Activated T-helper 2 cell treated with anti-CD3 and anti-CD28 coated beads, Interferon-gamma antibody, Interleukin-2, Interleukin-4, amounts not matched to agents 10 μg/mL and 5 μg/mL and 100 μg/mL, durations not matched to agents 14 hours and 24 hours and 36 hours (primary cell): ENCODE measurements around the gene KIAA0930. TPM values are rescaled to one million over a fixed set of nuclear protein-coding genes. Genes with fewer than 3 reads are reported as not detected.

ENCODE experiments used
- DNase-seq: peaks from one replicate; pipeline ENCODE4 v3.0.0; 2021; ENCODE audit warnings: low spot score
- H3K27ac Mint-ChIP-seq: one replicate; pipeline ENCODE4 v1.8.0; 2021; ENCODE audit warnings: mixed read lengths
- H3K27me3 Mint-ChIP-seq: one replicate; pipeline ENCODE4 v1.8.0; 2021; ENCODE audit warnings: low read depth, mixed read lengths
- H3K36me3 Mint-ChIP-seq: one replicate; pipeline ENCODE4 v1.8.0; 2021; ENCODE audit warnings: low read depth, mixed read lengths
- H3K4me1 Mint-ChIP-seq: one replicate; pipeline ENCODE4 v1.8.0; 2021; ENCODE audit warnings: low read depth, mixed read lengths
- H3K4me3 Mint-ChIP-seq: one replicate; pipeline ENCODE4 v1.8.0; 2021; ENCODE audit warnings: low read depth, mild to moderate bottlenecking, moderate library complexity, mixed read lengths
- H3K9me3 Mint-ChIP-seq: one replicate; pipeline ENCODE4 v1.8.0; 2021; ENCODE audit warnings: mixed read lengths
- intact Hi-C: fragments of 100-400 bp; cut with micrococcal nuclease; formaldehyde crosslinking; loops from one replicate; pipeline ENCODE4 v1.15.1; 2023
- total RNA-seq: library from RNA; stranded (reverse); gene quantifications from 2 replicates; pipeline ENCODE4 v1.2.3, GENCODE V29; 2022

KIAA0930 gene
- total RNA-seq, 1 donor from 2014 or later, result 45.2 TPM

DNA sequence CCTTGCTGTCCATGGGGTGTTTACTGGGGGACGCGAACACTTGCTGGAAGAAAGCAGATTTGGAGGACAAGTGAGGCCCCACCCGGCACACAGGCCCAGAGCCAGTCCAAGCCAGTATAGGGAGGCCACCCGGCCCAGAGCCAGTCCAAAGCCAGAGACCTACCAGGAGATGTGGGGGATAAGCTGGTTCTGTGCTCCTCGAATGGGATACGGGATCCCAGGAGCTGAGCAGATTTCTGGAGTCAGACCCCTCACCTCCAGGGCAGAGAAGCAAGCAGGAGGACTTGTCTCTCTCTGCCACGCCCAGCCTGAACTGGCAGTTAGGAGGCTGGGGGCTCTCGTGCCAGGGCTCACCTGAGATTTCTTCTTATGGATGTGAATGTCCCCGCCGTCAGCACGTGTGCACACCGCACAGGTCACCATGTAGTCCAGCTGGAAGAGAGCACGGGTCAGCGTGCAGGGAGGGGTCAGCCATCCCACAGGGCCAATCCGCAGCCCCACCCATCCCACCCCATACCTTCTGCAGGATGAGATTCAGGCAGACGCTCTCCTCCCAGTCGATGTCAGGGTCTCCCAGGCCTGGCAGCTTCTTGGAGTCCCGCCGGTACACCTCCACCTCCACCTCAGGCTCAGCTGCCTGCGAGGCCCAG is 35.3 kb downstream of the KIAA0930 start:
- H3K27ac Mint-ChIP-seq, result no peak overlapping the region
- H3K9me3 Mint-ChIP-seq, result no peaks in the 10 kb centered on the region
- no peak for DNase-seq
- H3K4me3 Mint-ChIP-seq, result no peak overlapping the region
- H3K27me3 Mint-ChIP-seq, result no peaks in the 10 kb centered on the region
- intact Hi-C loops, result no loop called here
- H3K4me1 Mint-ChIP-seq, result no peaks in the 10 kb centered on the region
- H3K36me3 Mint-ChIP-seq, result no peaks in the 10 kb centered on the region

DNA sequence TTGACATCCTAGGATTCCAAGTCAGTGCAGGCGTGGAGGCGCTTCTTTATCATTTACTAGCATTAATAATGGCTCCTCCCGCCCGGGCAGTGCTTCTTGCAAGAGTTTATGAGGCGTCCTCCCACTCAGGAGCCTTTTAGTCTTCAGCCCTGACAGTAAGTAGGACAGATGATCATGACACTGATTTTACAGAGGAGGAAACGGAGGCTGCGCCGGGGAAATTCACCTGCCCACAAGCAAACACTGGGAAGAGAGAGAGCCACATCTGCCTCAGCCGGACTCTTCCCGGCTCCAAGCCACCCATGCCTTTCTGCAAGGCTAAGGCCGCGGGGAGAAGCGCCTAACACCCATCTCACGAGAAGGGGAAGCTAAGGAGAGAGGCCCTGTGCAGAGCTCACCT is 35.9 kb downstream of the KIAA0930 start:
- intact Hi-C loops, result no loop called here
- Mint-ChIP-seq H3K4me3 (no peak overlapping the region), H3K4me1 (no peaks in the 10 kb centered on the region)

DNA sequence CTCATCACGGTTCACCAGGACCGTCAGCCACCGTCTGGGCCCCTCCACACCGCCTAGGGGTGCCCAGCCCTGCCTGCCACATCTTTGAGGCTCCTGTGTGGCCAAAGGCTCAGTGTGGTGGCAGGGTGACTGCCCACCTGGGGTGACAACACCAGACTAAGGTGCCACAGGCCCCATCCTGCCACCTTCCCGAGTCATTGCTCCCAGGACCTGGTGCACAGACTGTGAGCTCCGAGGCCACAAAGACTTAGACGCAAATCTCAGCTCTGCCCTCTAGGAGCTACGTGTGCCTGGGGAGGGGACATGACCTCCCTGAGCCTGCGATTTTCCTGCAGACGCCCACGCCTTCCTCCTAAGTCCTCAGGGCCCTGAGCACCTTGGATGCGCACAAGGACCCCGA is 36.5 kb downstream of the KIAA0930 start:
- DNase-seq, result no peak
- no peak overlapping the region for H3K4me3 Mint-ChIP-seq
- intact Hi-C loops, result no loop called here
- H3K4me1 Mint-ChIP-seq, result no peaks in the 10 kb centered on the region
- H3K27ac Mint-ChIP-seq, result no peak overlapping the region
- H3K9me3 Mint-ChIP-seq, result no peaks in the 10 kb centered on the region
- H3K36me3 Mint-ChIP-seq, result no peaks in the 10 kb centered on the region
- H3K27me3 Mint-ChIP-seq, result no peaks in the 10 kb centered on the region

More for the DNA sequence above, 35.9 kb downstream of the KIAA0930 start:
- Mint-ChIP-seq H3K9me3 (no peaks in the 10 kb centered on the region), H3K27me3 (no peaks in the 10 kb centered on the region), H3K36me3 (no peaks in the 10 kb centered on the region), H3K27ac (no peak overlapping the region)
- DNase-seq, result no peak

DNA sequence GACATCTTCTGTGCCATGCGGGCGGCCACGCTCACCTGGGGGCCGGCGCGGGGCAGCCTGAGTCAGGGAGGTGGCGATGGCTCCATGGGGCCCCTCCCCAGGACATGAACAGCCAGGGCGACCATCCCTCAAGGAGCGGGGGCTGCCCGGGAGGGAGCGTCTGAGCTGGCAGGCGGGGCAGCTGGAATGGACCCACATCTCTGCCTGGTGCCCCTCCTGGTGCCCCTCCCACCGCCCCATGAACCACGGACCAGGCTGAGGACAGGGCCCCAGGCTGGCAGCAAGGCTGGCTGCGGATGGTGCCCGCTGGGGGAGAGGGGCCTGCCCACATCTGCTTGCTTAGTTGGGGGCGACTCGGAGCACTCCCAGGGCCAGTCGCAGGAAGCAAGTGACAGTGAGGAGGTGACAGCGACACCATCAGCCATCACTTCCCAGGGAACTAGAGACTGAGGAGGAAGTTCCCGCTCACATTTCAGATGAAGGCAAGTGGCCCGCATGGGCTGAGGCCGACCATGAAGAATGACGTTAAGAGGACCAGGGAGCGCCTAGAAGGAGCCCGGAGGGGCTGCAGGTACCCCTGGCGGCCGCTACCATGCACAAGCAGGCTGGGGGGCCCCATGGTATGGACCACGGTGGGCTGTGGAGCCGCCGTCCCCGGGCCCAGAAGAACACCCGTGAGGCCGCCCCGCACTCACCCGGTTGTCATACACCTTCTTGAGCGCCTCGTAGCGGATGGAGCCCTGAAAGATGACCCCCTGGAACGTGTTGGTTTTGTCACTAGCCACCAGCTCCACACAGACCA is 37.3 kb downstream of the KIAA0930 start:
- no peak for DNase-seq
- Mint-ChIP-seq H3K4me1 (no peaks in the 10 kb centered on the region), H3K27me3 (no peaks in the 10 kb centered on the region), H3K9me3 (no peaks in the 10 kb centered on the region), H3K27ac (no peak overlapping the region), H3K36me3 (no peaks in the 10 kb centered on the region), H3K4me3 (no peak overlapping the region)
- intact Hi-C loops, result no loop called here

DNA sequence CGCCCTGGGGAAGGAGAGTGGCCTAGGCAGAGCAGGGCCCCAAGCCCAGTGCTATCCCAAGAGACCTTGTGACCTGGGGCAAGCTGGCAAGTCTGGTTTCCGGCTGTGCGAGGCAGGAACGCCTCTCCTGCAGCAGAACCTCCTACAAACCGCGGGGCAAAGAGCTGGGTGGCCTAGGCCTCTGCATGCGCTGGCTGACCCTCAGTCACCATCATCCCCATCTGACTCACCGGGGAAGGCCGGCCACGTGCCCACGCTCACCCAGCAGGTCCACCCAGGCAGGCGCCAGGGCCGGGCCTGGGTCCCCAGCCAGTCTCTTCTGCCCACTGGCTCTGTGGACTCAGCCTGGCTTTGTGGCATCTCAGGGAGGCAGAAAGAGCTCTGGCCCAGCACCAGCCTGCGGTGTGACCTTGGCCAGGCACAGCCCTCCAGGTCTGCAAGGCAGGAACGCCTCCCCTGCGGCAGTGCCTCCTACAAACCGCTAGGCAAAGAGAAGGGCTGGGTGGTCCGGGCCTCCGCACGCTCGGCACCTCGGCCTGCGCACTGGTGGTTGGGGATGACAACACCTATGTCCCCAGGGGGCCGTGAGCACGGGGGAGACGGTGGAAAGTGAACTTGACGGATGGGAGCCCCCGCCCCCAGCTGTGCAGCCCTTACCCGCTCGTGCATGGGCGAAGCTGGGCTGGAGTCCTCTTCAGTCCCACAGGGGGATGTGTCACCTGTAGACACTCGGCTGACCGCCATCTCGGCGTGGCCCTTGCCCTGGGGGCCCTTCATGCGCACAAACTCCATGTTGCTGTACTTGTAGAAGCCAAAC is 38.2 kb downstream of the KIAA0930 start:
- H3K27ac Mint-ChIP-seq, result no peak overlapping the region

DNA sequence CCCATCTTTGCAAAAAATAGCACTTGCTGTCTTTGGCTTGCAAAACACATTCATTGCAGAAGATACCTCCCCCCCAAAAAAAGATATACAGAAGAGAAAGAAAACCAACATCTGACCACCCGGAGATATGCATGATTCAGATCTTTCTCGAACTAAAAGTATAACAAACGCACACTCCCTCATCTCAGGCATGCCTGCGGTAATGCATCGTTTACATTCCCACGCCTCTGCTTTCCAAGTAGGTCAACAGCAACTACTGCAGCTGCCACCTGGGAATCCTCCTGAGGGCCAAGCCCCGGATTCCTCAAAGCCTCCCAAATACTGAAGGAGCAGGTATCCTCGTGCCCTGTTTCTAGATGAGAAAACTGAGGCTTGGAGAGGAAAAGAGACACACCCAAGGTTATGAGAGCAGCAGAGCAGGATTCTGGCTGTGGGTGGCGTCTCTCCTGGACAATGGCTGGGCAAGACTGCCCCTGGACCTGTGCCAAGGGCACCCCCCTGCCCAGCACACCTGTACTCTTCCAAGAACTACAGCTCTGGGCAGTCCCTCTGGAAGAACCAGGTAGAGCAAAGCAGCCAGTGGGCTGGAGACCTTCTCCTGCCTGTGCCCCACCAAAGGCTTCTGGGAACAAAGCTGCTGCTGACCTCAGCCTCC is 38.9 kb downstream of the KIAA0930 start:
- Mint-ChIP-seq H3K4me1 (no peaks in the 10 kb centered on the region), H3K9me3 (no peaks in the 10 kb centered on the region), H3K27ac (no peak overlapping the region), H3K36me3 (no peaks in the 10 kb centered on the region), H3K4me3 (no peak overlapping the region), H3K27me3 (no peaks in the 10 kb centered on the region)
- intact Hi-C loops, result no loop called here
- DNase-seq, result no peak

More for the DNA sequence above, 38.2 kb downstream of the KIAA0930 start:
- H3K27me3 Mint-ChIP-seq, result no peaks in the 10 kb centered on the region
- intact Hi-C loops, result no loop called here
- DNase-seq, result no peak
- H3K9me3 Mint-ChIP-seq, result no peaks in the 10 kb centered on the region
- H3K4me3 Mint-ChIP-seq, result no peak overlapping the region
- H3K4me1 Mint-ChIP-seq, result no peaks in the 10 kb centered on the region
- no peaks in the 10 kb centered on the region for H3K36me3 Mint-ChIP-seq

DNA sequence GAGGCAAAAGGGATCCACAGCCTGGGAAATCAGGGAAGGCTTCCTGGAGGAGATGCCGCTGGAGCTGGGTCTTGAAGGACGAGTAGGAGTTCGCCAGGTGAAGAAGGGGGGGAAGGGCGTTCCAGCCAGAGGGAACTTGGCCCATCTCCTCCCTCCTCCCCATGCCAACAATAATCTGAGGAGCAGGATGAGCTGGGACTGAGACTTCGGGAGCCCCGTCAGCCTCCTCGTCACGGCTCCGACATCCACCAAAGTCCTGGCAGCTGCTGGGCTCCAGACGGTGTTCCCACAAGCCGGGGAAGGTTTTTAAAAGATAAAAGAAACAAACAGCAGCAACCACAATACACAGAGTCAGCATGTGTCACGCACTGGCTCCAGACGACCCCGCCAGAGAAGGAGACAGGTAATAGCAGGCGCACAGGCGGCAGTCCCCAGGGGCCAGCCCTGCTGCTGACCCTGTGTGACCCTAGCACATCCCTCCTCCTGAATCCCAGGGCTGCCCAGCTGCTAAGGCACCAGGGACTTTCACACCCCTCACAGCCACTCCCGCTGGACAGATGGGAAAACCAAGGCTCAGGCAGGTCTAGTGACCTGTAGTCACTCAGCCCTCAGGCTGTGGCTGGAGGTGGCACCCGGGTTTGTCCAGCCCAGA is 39.7 kb downstream of the KIAA0930 start:
- H3K27ac Mint-ChIP-seq, result no peak overlapping the region
- no peak for DNase-seq
- no peaks in the 10 kb centered on the region for H3K9me3 Mint-ChIP-seq
- no peaks in the 10 kb centered on the region for H3K36me3 Mint-ChIP-seq
- H3K27me3 Mint-ChIP-seq, result no peaks in the 10 kb centered on the region
- H3K4me1 Mint-ChIP-seq, result no peaks in the 10 kb centered on the region
- no peak overlapping the region for H3K4me3 Mint-ChIP-seq
- intact Hi-C loops, result no loop called here

DNA sequence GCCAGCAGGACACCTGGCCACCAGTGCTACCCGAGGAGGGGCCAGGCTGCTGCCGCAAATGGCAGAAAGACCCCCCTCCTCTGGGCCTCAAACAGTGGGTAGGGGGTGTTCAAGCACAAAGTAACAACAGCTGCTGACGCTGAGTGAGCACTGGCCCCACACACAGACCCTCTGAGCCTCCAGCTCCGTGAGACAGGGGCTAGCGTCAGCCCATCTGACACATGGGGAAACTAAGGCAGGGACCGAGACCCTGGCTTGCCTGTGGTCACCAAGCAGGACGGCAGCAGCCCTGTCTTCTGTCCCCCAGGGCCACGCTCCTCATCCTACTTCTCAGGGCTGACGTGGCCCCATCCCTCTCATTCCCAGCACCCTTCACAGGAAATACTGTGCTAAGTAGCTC is 40.5 kb downstream of the KIAA0930 start:
- H3K4me1 Mint-ChIP-seq, result no peaks in the 10 kb centered on the region
- H3K36me3 Mint-ChIP-seq, result no peaks in the 10 kb centered on the region
- no peak overlapping the region for H3K27ac Mint-ChIP-seq

DNA sequence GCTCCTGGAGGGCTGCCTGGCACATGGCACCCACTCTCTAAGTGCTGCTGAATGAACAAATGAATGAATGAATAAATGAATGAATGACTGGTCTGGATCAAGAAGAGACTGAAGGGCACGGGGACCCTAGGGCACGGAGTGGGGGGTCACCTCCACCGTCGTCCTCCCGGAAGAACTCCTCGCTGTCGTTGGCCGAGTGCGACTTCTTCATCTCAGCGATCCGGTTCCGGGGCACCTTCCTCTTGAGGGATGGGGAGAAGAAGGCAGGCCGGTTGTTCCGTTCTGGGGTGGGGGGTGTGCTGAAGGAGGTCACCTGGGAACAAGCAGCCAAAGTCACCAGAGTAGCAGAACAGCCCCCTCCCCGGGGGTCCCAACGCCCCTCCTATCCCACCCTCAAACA is 41.0 kb downstream of the KIAA0930 start:
- Mint-ChIP-seq H3K27ac (no peak overlapping the region), H3K9me3 (no peaks in the 10 kb centered on the region), H3K4me1 (no peaks in the 10 kb centered on the region), H3K27me3 (no peaks in the 10 kb centered on the region), H3K36me3 (no peaks in the 10 kb centered on the region), H3K4me3 (no peak overlapping the region)
- intact Hi-C loops, result no loop called here
- no peak for DNase-seq

More for the DNA sequence above, 40.5 kb downstream of the KIAA0930 start:
- DNase-seq, result no peak
- Mint-ChIP-seq H3K27me3 (no peaks in the 10 kb centered on the region), H3K4me3 (no peak overlapping the region), H3K9me3 (no peaks in the 10 kb centered on the region)
- intact Hi-C loops, result no loop called here

DNA sequence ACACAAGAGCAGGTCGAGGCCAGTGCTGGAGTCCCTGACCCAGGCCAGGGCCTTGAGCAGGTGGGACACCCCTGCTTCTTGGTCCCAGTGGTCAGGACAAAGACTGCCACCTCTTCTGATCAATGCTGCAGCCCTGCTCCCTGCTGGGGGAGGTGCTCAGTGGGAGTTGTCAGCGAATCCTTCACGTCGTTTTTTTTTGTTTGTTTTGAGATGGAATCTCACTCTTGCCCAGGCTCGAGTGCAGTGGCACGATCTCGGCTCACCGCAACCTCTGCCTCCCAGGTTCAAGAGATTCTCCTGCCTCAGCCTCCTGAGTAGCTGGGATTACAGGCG is 42.3 kb downstream of the KIAA0930 start:
- no peaks in the 10 kb centered on the region for H3K4me1 Mint-ChIP-seq
- no peaks in the 10 kb centered on the region for H3K27me3 Mint-ChIP-seq
- no peak overlapping the region for H3K27ac Mint-ChIP-seq
- intact Hi-C loops, result no loop called here
- H3K36me3 Mint-ChIP-seq, result no peaks in the 10 kb centered on the region
- DNase-seq, result no peak
- no peak overlapping the region for H3K4me3 Mint-ChIP-seq
- H3K9me3 Mint-ChIP-seq, result no peaks in the 10 kb centered on the region

DNA sequence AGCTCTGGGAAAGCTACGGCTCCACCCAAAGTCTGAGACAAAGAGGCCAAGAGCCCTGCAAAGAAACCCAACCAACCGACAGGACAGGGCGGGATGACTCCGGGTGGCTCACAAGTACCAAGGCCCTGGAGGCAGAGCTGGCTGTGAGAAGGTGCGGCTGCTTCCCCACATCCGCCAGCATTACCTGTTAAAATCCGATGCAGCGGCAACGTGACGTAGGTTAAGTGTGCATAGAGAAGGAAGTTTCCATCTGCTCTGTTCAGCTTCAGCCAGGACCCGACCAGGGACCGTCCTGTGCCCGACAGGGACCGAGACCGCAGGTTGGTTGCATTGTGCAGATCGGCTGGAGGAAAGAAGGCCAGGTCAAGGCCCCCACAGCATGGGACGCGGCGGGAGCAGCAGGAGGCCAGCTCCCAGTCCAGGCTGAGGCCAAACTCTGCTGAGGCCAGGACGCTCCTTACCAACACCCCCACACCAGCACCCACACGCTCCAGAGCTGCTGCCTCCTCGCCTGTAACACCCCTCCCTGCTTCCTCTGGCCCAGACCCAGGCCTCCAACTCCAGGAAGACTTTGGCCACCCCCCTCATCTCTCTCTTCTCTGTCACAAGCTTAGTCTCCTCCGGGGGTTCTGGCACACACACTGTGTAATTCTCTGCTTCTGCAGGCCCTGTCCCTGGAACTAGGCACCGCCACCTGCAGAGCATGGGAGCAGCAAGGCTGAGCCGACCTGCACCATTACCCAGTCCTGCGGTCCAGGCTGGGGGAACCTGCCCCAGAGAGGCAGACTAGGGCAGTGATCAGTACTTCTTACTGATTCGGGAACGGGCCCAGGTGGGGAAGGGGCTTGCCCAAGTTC is 42.9 kb downstream of the KIAA0930 start:
- H3K27me3 Mint-ChIP-seq, result no peaks in the 10 kb centered on the region
- no peaks in the 10 kb centered on the region for H3K36me3 Mint-ChIP-seq
- H3K4me1 Mint-ChIP-seq, result no peaks in the 10 kb centered on the region
- H3K4me3 Mint-ChIP-seq, result no peak overlapping the region
- no peak overlapping the region for H3K27ac Mint-ChIP-seq
- DNase-seq, result no peak
- H3K9me3 Mint-ChIP-seq, result no peaks in the 10 kb centered on the region
- intact Hi-C loops, result no loop called here
